ENCODE data around the gene PRKG1.

PRKG1 gene

GRCh38 chr10:51183783-51184182, 109.5 kb downstream of the PRKG1 start:
- TF ChIP-seq CTCF (IDR thresholded peaks at IDR 0.05; ENCODE audit: extremely low read depth, insufficient read depth, missing control alignments), result no peak
- in situ Hi-C loops (cut with MboI; ENCODE audit: low pct_unique_long_range_greater_than_20kb, low sequenced_read_pairs, unreplicated experiment), result no loop called here
- DNase-seq (ENCODE audit: low spot score), result no peak

- no peak for DNase-seq (ENCODE audit: low spot score)
- in situ Hi-C loops (cut with MboI; ENCODE audit: low pct_unique_long_range_greater_than_20kb, low sequenced_read_pairs, unreplicated experiment), result no loop called here
- no peak for TF ChIP-seq CTCF (IDR thresholded peaks at IDR 0.05; ENCODE audit: extremely low read depth, insufficient read depth, missing control alignments)
These were observed 112.1 kb downstream of the PRKG1 start for GRCh38 chr10:51186361-51186760.

- in situ Hi-C loops (cut with MboI; ENCODE audit: low pct_unique_long_range_greater_than_20kb, low sequenced_read_pairs, unreplicated experiment), result no loop called here
- no peak for TF ChIP-seq CTCF (IDR thresholded peaks at IDR 0.05; ENCODE audit: extremely low read depth, insufficient read depth, missing control alignments)
- DNase-seq (ENCODE audit: low spot score), result no peak
These were observed 113.7 kb downstream of the PRKG1 start for GRCh38 chr10:51188008-51188407.

- TF ChIP-seq CTCF (IDR thresholded peaks at IDR 0.05; ENCODE audit: extremely low read depth, insufficient read depth, missing control alignments), result no peak
- DNase-seq (ENCODE audit: low spot score), result no peak
These were observed 114.6 kb downstream of the PRKG1 start for GRCh38 chr10:51188866-51189265.

GRCh38 chr10:51196508-51197175, 122.4 kb downstream of the PRKG1 start:
- DNase-seq (ENCODE audit: low spot score), result no peak
- no peak for TF ChIP-seq CTCF (IDR thresholded peaks at IDR 0.05; ENCODE audit: extremely low read depth, insufficient read depth, missing control alignments)
- in situ Hi-C loops (cut with MboI; ENCODE audit: low pct_unique_long_range_greater_than_20kb, low sequenced_read_pairs, unreplicated experiment), result no loop called here

More at GRCh38 chr10:51188866-51189265, 114.6 kb downstream of the PRKG1 start:
- in situ Hi-C loops (cut with MboI; ENCODE audit: low pct_unique_long_range_greater_than_20kb, low sequenced_read_pairs, unreplicated experiment), result no loop called here

GRCh38 chr10:51198170-51198569, 123.9 kb downstream of the PRKG1 start:
- no peak for TF ChIP-seq CTCF (IDR thresholded peaks at IDR 0.05; ENCODE audit: extremely low read depth, insufficient read depth, missing control alignments)
- in situ Hi-C loops (cut with MboI; ENCODE audit: low pct_unique_long_range_greater_than_20kb, low sequenced_read_pairs, unreplicated experiment), result no loop called here

More at GRCh38 chr10:51198170-51198569, 123.9 kb downstream of the PRKG1 start:
- DNase-seq (ENCODE audit: low spot score), result no peak
